Measurements from ENCODE around the gene EEA1. TPM values are rescaled to one million over a fixed set of nuclear protein-coding genes. Genes with fewer than 3 reads are reported as not detected.

EEA1 gene
- total and polyA plus RNA-seq, 10 of the 15 experiments (the other 5 are each of a cell fraction or from before 2014, with no cell fraction given) = 5.5 to 40.3 (median 13.5) TPM

GRCh38 chr12:92784797-92785562 is 144.1 kb downstream of the EEA1 start (continued):
- TF ChIP-seq CTCF (IDR thresholded peaks at IDR 0.05 in 2 of 3, conservative IDR thresholded peaks at IDR 0.05 in 1 of 3; ENCODE audit: control insufficient read depth in 2 of 3, extremely low read depth in 1 of 3, insufficient read depth in 1 of 3, low read depth in 3 of 3, low read length in 3 of 3) (peak; percentile 51 to 84 (median 57); a peak in 5 of 6 replicates), RCOR1 (conservative IDR thresholded peaks at IDR 0.05; ENCODE audit: low read depth, low read length) (no peak), SMARCA5 (IDR thresholded peaks at IDR 0.05) (peak; percentile 69; the same call in 1 of the 2 replicates), ZBTB33 (IDR thresholded peaks at IDR 0.05) (no peak), MXI1 (IDR thresholded peaks at IDR 0.05; ENCODE audit: low read depth, low read length) (peak; percentile 79; the same call in 1 of the 2 replicates), EP300 (IDR thresholded peaks at IDR 0.05; ENCODE audit: borderline replicate concordance in 1 of 2, control insufficient read depth in 1 of 2, low read depth in 2 of 2, low read length in 2 of 2) (no peak), JUND (IDR thresholded peaks at IDR 0.05; ENCODE audit: low read depth, low read length) (no peak), NBN (IDR thresholded peaks at IDR 0.05) (no peak), RFX5 (IDR thresholded peaks at IDR 0.05; ENCODE audit: low read depth, low read length) (no peak), NR2F1 (conservative IDR thresholded peaks at IDR 0.05) (no peak), NFYA (IDR thresholded peaks at IDR 0.05; ENCODE audit: borderline replicate concordance, low read depth, low read length) (no peak), RBBP5 (conservative IDR thresholded peaks at IDR 0.05) (no peak), SP1 (IDR thresholded peaks at IDR 0.05; ENCODE audit: low read depth, low read length) (no peak), BACH1 (IDR thresholded peaks at IDR 0.05; ENCODE audit: borderline replicate concordance) (no peak), POLR2AphosphoS5 (IDR thresholded peaks at IDR 0.05; ENCODE audit: low read length) (no peak), CHD4 (IDR thresholded peaks at IDR 0.05) (no peak), RELB (IDR thresholded peaks at IDR 0.05; ENCODE audit: low read depth) (no peak), WRNIP1 (IDR thresholded peaks at IDR 0.05; ENCODE audit: borderline replicate concordance, low read depth, low read length) (no peak), CBX5 (IDR thresholded peaks at IDR 0.05; ENCODE audit: low read depth) (0 out of 2 replicates have a peak, but pooled peaks have one; percentile 18), EZH2 (IDR thresholded peaks at IDR 0.05; ENCODE audit: borderline replicate concordance, control insufficient read depth, low read depth, low read length) (no peak), SREBF1 (IDR thresholded peaks at IDR 0.05; ENCODE audit: low read length) (no peak), RB1 (IDR thresholded peaks at IDR 0.05; ENCODE audit: borderline replicate concordance) (peak; percentile 34; the same call in 1 of the 2 replicates)
